Spinal cord (tissue), 10 donors: ENCODE results near the gene PRKRIP1. TPM values are rescaled to one million over a fixed set of nuclear protein-coding genes. Genes with fewer than 3 reads are reported as not detected.
"Not testable (repeated sequence)": the region's sequence is repeated elsewhere in the genome, so short reads cannot be mapped to it uniquely, and the experiment has no call there.

ENCODE experiments used
- DNase-seq, 6 donors: peaks; one replicate each; pipeline versions ENCODE4 v3.0.0 to v3.0.0-alpha.2; 2013 to 2015; ENCODE audit warnings: low spot score in 6 of 6, low read depth in 4 of 6
- H3K27ac ChIP-seq: one replicate; pipeline ENCODE4 v1.5.1; 2013; ENCODE audit warnings: low read depth, low read length, control low read depth
- H3K27me3 ChIP-seq: one replicate; pipeline ENCODE4 v1.6.1; 2013; ENCODE audit warnings: low read length; ENCODE audit not compliant: control insufficient read depth, insufficient read depth
- H3K36me3 ChIP-seq: one replicate; pipeline ENCODE4 v1.6.1; 2013; ENCODE audit warnings: low read length; ENCODE audit not compliant: control insufficient read depth, insufficient read depth
- H3K4me1 ChIP-seq: one replicate; pipeline ENCODE4 v1.6.1; 2013; ENCODE audit warnings: low read length; ENCODE audit not compliant: control insufficient read depth, insufficient read depth
- H3K4me3 ChIP-seq: one replicate; pipeline ENCODE4 v1.5.1; 2013; ENCODE audit warnings: low read depth, low read length, control low read depth
- H3K9me3 ChIP-seq: one replicate; pipeline ENCODE4 v1.6.1; 2013; ENCODE audit warnings: low read length; ENCODE audit not compliant: control insufficient read depth, insufficient read depth
- WGBS: methylation state at CpG from one replicate; pipeline ENCODE4 v1.1.5; 2013; ENCODE audit warnings: missing lambda C conversion rate; ENCODE audit not compliant: insufficient coverage; 5-methylcytosine and 5-hydroxymethylcytosine counted together
- polyA plus RNA-seq, 2 donors: library from polyadenylated mRNA; unstranded; fragments of 120-200 nt; gene quantifications; one replicate each; pipeline ENCODE4 v1.2.1, GENCODE V29; 2013; ENCODE audit not compliant: insufficient read length in 2 of 2
- total RNA-seq, 2 donors: library from RNA; depleted of rRNA in 1 of 2; stranded (reverse); fragments of 120-200 nt in 1 of 2; fragments of >200 nt in 1 of 2; gene quantifications; one replicate each; pipeline versions ENCODE4 v1.2.3 to v1.2.4, GENCODE V29; 2013 to 2014
- donor health status: healthy.

Gene PRKRIP1
- total and polyA plus RNA-seq, 4 donors = 17.0 to 57.8 (median 41.1) TPM

DNA sequence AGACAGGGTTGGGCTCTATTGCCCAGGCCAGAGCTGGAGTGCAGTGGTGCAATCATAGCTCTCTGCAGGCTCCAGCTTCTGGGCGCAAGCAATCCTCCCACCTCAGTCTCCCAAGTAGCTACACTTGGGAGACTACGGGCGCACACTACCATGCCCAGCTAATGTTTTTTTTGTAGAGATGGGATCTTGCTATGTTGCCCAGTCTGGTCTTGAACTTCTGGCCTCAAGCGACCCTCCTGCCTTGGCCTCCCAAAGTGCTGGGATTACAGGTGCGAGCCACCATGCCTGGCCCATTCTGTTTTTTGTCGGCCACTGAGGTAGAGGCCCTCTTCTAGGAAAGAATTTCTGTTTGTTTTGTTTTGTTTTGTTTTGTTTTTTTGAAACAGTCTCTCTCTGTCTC is 56.3 kb downstream of the PRKRIP1 start:
- no peak for DNase-seq
- Histone ChIP-seq H3K4me1 (peaks cover 8% of the 10 kb centered on the region), H3K9me3 (no peaks in the 10 kb centered on the region), H3K4me3 (no peak overlapping the region), H3K27ac (no peak overlapping the region), H3K27me3 (no peaks in the 10 kb centered on the region), H3K36me3 (peaks cover 67% of the 10 kb centered on the region)
- no CpG with 5 or more reads among the region's 6 CpGs for WGBS

DNA sequence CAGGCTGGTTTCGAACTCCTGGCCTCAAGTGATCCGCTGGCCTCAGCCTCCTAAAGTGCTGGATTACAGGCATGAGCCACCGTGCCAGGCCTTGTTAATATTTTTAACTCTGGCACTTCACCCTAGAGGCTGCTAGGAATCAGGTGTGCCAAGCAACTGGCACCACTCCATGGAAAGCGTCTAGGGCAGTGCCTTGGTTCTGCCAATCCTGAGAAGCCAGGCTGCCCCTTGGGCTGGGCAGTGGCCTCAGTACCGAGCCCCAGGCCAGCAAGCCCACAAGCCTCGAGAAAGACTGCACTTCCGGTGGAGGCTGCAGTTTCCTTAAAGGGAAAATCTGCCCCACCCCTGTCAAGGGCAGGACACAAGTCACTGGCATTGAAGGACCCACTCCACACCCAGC is 57.2 kb downstream of the PRKRIP1 start:
- no peak overlapping the region for H3K27ac ChIP-seq
- 87% methylated on average over 7 of the region's 7 CpGs for WGBS
- DNase-seq = no peak

DNA sequence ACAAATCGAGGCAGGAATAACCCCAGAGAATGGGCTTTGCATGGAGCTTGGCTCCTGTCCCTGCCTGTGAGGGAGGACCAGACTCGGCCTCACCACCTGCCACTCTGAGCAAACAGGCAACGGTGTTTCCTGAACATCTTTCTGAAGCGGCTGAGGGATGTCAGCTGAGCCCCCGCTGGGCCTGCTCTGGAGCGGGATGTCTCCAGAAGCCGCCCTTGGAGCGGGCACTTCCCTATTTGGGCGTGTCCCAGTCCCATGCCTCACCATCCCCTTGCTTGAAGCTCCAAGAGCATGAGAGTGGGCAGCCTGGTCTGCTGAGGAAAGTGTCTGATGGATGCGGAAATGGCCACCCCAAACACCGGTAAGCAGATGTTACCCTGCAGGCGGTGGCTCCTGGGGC is 58.3 kb downstream of the PRKRIP1 start:
- DNase-seq = no peak
- Histone ChIP-seq H3K4me1 (peaks cover 8% of the 10 kb centered on the region), H3K36me3 (peaks cover 71% of the 10 kb centered on the region), H3K4me3 (no peak overlapping the region), H3K9me3 (no peaks in the 10 kb centered on the region), H3K27me3 (no peaks in the 10 kb centered on the region), H3K27ac (no peak overlapping the region)
- 68% methylated on average over 9 of the region's 12 CpGs for WGBS

More for the DNA sequence above, 57.2 kb downstream of the PRKRIP1 start:
- no peaks in the 10 kb centered on the region for H3K9me3 ChIP-seq
- no peak overlapping the region for H3K4me3 ChIP-seq
- peaks cover 67% of the 10 kb centered on the region for H3K36me3 ChIP-seq
- H3K27me3 ChIP-seq = no peaks in the 10 kb centered on the region
- H3K4me1 ChIP-seq = peaks cover 8% of the 10 kb centered on the region

DNA sequence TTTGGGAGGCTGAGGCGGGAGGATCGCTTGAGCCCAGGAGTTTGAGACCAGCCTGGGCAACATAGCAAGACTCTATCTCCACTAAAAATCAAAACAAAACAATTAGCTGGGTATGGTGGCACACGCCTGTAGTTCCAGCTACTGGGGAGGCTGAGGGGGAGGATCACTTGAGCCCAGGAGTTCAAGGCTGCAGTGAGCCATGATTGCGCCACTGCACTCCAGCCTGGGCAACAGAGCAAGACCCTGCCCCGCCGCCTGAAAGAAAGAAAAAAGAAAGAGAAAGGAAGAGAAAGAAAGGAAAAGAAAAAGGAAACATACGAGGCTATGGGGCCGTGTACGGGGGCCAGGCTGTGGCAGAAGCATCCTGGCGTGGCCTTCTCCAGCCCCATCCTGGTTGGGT is 58.8 kb downstream of the PRKRIP1 start:
- H3K27ac ChIP-seq, H3K4me1 ChIP-seq, H3K27me3 ChIP-seq, H3K4me3 ChIP-seq, DNase-seq, H3K9me3 ChIP-seq: not testable (repeated sequence)
- 93% methylated on average over 4 of the region's 10 CpGs for WGBS
- H3K36me3 ChIP-seq = peaks cover 74% of the 10 kb centered on the region

DNA sequence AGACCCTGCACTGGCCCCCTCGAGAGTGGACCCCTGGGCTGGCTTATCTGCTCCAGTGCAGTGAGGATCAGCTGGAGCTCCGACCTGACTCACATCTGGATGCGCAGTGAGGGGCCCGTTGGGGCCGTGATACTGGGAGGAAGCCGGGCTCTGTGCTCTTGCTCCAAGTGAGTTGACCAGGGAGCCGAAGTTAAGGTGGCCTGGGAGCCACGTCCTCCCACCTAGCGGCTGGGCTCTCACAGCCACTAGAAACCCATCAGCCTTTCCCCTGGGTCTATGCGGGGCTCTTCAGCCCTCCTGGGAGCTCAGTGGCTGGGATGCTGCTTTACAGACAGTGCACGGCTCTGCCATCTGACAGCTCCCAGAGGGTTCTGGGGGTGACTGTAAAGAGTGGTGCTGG is 59.4 kb downstream of the PRKRIP1 start:
- Histone ChIP-seq H3K36me3 (peaks cover 74% of the 10 kb centered on the region), H3K9me3 (no peaks in the 10 kb centered on the region), H3K4me3 (no peak overlapping the region), H3K27me3 (no peaks in the 10 kb centered on the region), H3K27ac (no peak overlapping the region), H3K4me1 (peaks cover 8% of the 10 kb centered on the region)
- no peak for DNase-seq
- WGBS = 92% methylated on average over 9 of the region's 11 CpGs

DNA sequence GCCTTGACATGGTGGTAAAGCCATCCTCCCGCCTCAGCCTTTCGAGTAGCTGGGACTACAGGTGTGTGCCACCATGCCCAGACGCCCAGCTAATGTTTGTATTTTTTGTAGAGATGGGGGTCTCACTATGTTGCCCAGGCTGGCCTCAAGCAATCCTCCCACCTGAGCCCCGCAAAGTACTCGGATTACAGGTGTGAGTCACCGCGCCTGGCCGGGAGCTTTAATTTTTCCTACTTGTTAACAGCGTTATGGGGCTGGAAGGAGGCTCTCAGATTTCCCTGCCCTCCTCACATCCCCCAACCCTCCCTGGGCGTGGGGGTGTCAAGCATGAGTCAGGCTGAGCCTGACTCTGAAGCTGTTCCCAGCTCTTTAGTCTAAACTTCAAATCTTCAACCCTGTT is 60.2 kb downstream of the PRKRIP1 start:
- Histone ChIP-seq H3K27me3 (no peaks in the 10 kb centered on the region), H3K4me1 (peaks cover 6% of the 10 kb centered on the region), H3K36me3 (peaks cover 78% of the 10 kb centered on the region), H3K4me3 (no peak overlapping the region), H3K9me3 (no peaks in the 10 kb centered on the region), H3K27ac (no peak overlapping the region)
- no peak for DNase-seq
- WGBS = 95% methylated on average over 8 of the region's 10 CpGs

DNA sequence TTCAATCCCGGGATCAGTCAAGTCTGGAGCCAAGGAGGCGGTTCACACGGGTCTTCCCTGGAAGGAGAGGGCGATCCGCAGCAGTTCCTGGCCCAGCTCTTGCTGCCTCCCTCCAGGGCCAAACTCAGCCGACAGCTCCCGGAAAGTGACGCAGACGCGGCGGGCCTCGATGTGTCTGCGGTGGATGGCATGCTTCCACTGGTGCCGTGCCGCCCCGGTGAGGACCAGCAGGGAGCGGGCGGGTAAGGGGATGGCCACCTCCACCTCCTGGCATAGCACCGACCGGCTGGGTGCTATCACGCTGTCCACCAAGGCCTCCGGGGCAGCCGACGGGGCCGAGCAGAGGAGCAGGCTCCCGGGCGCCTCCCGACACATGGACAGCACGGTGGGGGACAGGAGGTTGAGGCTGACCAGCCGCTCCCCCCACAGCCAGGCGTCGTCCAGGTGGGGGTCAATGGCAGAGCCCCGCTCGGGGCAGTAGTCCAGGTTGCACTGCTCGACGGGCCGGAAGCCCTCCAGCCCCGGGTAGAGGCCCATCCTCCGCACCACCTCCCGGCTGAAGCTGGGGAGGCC is 61.3 kb downstream of the PRKRIP1 start:
- no peak overlapping the region for H3K27ac ChIP-seq
- DNase-seq = no peak
- peaks cover 83% of the 10 kb centered on the region for H3K36me3 ChIP-seq
- 92% methylated on average over 40 of the region's 40 CpGs for WGBS
- H3K4me3 ChIP-seq = no peak overlapping the region
- H3K27me3 ChIP-seq = no peaks in the 10 kb centered on the region
- H3K4me1 ChIP-seq = no peaks in the 10 kb centered on the region
- H3K9me3 ChIP-seq = no peaks in the 10 kb centered on the region

DNA sequence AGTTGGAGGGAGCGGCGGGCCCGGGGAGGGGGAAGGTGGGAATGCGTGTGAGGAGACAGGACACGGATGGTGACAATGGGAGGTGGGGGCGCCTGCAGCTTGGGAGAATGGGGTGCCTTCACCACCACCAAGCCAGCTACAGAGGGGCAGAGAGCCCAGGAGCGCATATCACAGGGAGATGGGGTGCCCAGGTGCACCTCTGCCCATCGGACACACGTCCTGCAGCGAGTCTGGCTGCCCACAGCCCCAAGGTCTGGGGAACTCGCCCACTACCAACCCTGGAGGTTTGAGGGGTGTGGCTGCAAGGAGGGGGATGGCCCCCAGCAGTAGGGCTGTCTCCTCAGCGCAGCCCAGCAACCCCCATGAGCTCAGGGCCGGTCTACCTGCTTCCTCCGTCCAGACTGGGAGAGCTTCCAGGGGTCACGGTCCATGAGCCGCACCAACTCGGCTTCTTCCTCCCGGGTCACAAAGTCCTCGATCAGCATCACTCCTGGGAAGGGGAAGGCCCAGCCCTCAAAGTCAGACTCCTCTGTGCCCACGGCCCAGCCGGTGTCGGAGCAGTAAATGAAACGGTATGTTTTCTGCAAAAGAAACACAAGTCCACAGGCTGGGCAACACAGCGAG is 63.2 kb downstream of the PRKRIP1 start:
- peaks cover 75% of the 10 kb centered on the region for H3K36me3 ChIP-seq
- 92% methylated on average over 19 of the region's 24 CpGs for WGBS
- H3K27me3 ChIP-seq = no peaks in the 10 kb centered on the region
- H3K9me3 ChIP-seq = no peaks in the 10 kb centered on the region
- H3K4me1 ChIP-seq = peaks cover 12% of the 10 kb centered on the region
- H3K4me3 ChIP-seq = no peak overlapping the region
- no peak for DNase-seq
- H3K27ac ChIP-seq = no peak overlapping the region

DNA sequence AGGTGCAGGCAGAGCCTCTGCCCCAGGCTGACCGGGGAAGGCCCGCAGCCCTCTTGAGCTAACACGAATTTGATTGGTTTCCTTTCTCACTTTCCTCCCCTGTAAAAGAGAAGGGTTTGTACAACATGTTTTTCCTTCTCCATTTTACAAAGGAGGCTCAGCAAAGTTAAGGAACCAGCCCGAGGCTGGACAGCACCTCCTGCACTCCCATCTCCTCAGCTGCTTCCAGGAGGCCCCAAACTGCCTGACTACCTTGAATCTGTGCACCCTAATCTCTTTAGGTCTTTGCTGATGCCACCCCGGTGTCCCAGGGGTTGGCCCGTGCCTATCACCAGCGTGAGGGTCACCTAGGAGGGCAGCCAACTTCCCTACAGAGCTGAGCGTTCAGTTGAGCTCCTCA is 64.3 kb downstream of the PRKRIP1 start:
- no peak overlapping the region for H3K27ac ChIP-seq
- peaks cover 18% of the 10 kb centered on the region for H3K4me1 ChIP-seq
- no peak overlapping the region for H3K4me3 ChIP-seq
- no peak for DNase-seq
- no peaks in the 10 kb centered on the region for H3K9me3 ChIP-seq
- WGBS = 94% methylated on average over 5 of the region's 8 CpGs
- peaks cover 67% of the 10 kb centered on the region for H3K36me3 ChIP-seq
- H3K27me3 ChIP-seq = no peaks in the 10 kb centered on the region

DNA sequence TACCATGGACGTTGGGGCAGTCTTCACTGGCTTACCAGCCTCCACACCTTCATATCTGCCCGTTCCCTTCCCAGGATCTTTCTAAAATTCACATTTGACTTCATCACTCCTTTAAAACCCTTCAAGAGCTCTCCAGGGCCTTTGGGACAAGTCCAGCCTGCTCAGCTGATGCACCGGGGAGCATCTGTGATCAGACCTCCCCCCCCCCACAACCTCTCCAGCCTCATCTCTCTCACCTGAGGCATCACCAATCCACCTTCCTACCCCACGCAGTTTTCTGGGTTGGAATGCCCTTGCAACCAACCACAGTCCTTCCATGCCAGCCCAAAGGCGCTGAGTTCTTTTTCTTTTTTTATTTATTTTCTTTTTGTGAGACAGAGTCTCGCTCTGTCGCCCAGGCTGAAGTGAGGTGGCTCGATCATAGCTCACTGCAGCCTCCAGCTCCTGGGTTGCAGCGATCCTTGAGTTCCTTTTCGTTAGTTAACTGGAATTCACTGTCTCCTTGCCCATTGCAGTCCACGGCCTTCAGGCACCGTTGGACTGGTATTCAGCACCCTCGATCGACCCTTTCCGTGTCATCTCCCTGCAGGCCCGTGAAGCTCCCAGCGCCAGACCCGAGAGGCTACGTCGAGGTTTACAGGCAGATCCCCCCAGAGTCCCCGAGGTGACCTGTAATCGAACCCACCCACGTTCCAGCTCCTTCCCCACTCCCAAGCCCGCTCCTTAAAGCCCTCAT is 67.8 kb downstream of the PRKRIP1 start:
- Histone ChIP-seq H3K36me3 (peaks cover 63% of the 10 kb centered on the region), H3K9me3 (no peaks in the 10 kb centered on the region), H3K27me3 (no peaks in the 10 kb centered on the region), H3K27ac (peak overlapping the region; percentile 57), H3K4me1 (peaks cover 37% of the 10 kb centered on the region), H3K4me3 (peak overlapping the region; percentile 99)
- DNase-seq = no peak
- 13% methylated on average over 22 of the region's 24 CpGs for WGBS
